Effector CD4-positive, alpha-beta T cell (primary cell): ENCODE results near the gene XKR8.
"Not testable (repeated sequence)": the region's sequence is repeated elsewhere in the genome, so short reads cannot be mapped to it uniquely, and the experiment has no call there.

Experiments
- DNase-seq: peaks from one replicate; pipeline ENCODE4 v3.0.0-alpha.2; 2020

The XKR8 gene

DNA sequence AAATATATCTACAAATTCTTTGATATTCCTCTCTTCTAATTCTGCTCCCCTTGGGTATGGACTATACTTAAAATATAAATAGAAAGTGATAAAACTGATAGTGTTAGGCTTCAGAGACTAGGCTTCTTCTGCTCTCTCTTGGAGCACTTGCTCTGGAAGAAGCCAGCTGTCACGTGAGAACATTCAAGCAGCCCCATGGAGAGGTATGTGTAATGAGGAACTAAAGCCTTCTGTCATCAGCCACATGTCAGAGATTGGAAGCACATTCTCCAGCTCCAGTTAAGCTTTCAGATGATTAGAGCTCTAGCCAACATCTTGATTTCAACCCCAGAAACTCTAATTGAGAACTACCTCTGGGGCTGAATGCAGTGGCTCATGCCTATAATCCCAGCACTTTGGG, 34.3 kb downstream of the XKR8 start:
- DNase-seq = no peak

DNA sequence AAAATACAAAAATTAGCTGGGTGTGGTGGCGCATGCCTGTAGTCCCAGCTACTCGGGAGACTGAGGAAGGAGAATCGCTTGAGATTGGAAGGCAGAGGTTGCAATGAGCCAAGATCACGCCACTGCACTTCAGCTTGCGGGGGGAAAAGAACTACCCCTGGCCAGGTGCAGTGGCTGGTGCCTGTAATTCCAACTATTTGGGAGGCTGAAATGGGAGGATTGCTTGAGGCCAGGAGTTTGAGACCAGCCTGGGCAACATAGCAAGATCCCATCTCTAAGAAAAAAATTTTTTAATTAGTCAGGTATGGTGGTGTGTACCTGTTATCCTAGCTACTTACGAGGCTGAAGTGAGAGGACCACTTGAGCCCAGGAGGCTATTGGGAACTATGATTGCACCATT, 34.8 kb downstream of the XKR8 start:
- DNase-seq = not testable (repeated sequence)

DNA sequence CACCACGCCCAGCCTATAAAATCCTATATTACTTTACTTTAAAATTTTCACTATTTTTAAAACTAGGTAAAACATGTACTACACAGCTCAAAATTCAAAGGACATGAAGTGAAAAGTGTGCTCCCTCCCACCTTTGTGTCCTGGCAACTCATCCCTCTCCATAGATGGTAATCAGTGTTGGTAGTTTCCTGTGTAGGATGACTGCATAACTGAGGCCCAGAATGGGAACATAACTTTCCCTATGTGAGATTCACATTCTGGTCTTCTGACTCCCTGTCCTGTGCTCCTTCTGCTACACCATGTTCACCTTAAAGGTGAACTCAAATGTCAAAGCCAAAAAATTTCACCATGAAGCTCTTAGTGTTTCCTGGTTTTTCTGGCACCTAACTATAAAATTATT, 39.3 kb downstream of the XKR8 start:
- DNase-seq = no peak

DNA sequence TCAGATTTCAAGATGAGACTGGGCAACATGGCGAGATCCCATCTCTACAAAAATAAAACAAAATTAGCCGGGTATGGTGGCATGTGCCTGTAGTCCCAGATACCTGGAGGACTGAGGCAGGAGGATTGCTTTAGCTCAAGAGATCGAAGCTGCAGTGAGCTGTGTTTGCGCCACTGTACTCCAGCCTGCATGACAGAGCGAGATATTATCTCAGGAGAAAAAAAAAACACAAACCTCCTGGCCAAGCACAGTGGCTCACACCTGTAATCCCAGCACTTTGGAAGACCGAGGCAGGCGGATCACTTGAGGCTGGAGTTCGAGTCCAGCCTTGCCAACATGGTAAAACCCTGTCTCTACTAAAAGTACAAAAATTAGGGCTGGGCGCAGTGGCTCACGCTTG, 42.8 kb downstream of the XKR8 start:
- DNase-seq = no peak

- DNase-seq = not testable (repeated sequence)
Measured at GRCh38 chr1:28003117-28003516, 43.3 kb downstream of the XKR8 start.

GRCh38 chr1:28010969-28011368, 51.2 kb downstream of the XKR8 start:
- DNase-seq = no peak
